Pons (tissue), 1 donor: Measurements from ENCODE around the gene RAB8B.

Experiments
- DNase-seq: peaks from one replicate; pipeline ENCODE4 v3.0.0-alpha.2; 2016; ENCODE audit warnings: low spot score

Gene RAB8B

DNA sequence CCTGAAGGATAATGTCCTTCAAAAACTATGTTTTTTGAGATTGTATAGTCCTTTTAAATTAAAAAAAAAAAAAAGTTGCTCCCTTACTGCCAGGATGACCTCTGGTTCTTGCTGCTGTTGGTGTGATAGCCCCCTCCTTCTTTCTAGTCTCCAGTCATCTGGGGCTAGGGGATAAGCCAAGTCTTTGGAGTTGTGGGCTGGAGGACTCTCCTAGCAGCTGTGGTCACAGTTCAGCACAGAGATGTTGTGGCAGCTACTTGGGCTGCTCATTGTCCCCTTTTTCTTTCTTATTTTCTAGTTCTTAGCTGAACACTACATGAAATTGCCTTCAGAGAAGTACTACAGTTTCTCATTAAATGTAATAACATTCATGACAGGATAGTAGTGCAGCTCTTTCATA, 48.8 kb downstream of the RAB8B start:
- DNase-seq = no peak

DNA sequence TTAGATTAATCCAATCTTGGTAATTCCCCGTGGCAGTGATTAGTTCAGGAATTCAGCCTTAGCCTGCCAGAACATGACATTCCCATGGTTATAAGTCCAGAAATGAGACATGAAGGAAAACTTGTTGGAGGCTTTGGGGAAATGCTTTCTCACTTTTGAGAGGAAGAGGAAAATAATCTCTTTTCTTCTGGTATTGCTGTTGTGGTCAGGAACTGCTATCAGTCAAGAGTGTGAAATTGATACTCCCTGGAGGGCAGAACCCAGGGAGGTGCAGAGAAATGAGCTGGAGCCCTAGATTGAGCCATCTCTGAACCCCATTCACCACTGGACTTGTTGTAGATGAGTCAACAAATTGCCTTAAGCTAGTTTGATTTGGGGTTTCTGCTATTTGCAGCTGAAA, 49.4 kb downstream of the RAB8B start:
- DNase-seq = no peak

DNA sequence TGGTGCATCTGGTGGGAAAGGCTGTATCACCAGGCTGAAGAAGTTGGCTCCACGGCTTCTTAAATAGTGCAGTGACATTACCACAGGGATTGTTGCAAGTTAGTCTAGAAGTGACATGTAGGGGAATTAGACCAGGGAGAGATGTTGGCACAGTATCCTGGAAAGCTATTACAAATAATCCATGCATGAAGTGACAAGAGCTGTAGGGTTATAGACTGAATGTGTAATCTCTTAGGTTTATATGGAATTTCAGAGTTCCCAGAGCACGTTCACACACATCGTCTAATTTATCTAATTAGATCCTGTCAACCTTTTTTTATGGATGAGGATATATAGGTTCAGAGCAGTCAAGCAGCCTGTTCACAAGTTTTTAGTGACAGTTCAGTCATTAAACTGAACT, 50.7 kb downstream of the RAB8B start:
- no peak for DNase-seq

DNA sequence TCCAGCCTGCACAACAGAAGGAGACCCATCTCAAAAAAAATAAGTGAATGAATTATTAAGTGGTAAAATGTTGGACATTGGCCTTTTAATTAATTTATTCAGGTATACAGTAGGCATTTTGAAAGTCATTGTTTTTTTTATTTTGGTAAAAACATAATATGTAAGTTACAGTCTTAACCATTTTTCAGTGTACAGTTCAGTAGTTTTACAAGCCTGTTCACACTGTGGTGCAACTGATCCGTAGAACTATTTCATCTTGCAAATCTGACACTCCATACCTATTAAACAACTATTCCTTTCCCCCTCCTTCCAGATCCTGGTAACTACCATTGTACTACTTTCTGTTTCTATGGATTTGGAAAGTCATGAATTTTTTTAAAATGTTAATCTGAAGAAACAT, 51.9 kb downstream of the RAB8B start:
- no peak for DNase-seq

DNA sequence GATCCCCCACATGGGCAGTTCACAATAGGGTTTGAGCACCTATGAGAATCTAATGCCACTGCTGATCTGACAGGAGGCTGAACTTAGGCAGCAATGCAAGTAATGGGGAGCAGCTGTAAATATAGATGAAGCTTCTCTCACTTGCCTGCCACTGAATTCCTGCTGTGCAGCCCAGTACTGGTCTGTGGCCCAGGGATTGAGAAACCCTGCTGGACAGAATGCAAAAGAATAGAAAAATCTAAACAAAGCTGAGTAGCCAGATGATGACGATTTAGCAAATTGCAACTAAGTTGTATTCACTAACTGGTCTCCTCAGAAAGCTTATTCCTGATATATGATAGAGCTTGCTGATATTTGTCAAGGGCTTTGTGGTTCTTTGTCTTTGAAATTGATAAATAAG, 53.7 kb downstream of the RAB8B start:
- DNase-seq = no peak

DNA sequence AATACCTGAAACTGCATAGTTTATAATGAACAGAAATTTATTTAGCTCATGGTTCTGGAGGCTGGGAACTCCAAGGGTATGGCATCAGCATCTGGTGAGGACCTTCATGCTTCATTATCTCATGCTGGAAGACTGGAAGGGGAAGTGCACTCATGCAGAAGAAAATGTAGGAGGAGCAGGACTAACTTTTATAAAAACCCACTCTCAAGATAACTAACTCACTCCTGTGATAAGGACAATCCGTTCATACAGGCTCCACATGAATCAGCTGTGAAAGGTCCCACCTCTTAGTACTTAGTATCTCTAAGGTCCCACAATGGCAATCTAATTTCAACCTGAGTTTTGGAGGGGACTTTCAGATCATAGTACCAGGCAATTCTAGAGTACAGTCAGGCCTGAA, 54.4 kb downstream of the RAB8B start:
- no peak for DNase-seq

DNA sequence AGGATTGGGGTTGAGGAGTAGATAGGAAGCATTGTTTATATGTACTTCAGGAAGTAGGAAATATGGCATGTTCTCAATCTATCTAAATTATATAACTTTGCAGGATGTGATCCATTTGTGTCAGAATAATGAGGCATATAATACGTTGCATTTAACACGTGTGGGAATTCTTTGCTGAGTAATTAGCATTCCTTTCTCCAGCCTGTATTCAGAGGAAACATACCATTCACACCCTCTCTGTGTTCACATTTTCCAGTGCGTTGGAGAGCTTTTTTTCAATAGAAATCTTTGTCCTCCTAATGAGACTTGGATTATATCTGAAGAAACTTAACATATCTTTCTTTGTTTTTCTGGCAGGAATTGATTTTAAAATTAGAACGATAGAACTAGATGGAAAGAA, 55.0 kb downstream of the RAB8B start:
- DNase-seq = no peak

DNA sequence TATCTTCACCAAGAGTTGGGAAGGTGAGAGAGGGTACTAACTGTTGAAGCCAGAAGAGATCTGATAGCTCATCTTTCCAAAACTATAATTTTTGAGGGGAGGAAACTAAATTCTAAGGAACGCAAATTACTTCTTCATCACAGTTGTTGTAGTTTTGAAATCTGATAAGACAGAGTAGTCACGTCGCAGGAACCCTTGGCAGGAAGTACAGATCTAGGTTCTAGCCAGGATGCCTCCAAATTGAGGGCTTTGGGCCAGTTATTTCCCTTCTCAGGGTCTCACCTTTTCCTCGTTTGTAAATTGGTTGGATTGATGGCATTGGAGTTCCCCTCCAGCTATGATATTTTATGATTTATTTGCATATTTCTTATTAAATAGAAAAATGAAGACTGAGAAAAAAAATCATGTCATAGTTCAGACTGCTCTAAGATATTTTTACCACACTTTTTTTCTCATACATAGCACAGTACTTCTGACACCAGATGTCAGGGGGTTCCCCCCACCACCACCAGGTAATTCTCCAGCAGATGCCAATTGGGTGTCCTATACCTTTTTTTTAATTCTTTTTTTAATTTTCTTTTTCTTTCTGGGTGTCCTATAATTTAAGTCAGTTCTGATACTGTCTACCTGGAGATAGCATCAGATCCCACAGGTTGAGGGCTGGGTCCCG, 55.7 kb downstream of the RAB8B start:
- DNase-seq = no peak

DNA sequence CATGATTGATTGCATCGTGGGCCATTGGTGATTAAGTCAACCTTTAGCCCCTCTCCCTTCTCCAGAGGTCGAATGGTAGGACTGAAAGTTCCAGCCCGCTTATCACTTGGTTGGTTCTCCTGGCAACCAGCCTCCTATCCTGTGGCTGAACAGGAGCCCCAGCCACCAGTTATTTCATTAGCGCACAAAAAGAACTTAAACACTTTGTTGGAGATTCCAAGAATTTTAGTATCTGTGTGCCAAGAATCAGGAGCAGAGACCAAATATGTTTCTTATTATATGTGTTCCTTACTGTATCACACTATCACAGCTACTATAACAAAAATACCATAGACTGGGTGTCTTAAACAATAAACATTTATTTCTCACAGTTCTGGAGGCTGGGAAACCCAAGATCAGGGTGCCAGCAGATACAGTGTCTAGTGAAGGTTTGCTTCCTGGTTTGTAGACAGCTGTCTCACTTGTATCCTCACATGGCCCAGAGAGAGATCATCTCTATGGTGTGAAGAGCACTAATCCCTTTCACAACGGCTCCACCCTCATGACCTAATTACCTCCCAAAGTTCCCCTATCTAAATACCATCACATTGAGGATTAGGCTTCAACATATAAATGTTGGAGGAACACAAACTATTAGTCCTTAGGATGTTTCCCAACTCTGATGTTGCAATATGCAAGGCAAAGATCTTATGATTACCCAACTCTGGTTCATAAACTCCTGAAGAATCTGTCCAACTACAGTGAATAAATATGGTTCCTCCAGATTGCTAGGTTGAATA, 57.5 kb downstream of the RAB8B start:
- no peak for DNase-seq

DNA sequence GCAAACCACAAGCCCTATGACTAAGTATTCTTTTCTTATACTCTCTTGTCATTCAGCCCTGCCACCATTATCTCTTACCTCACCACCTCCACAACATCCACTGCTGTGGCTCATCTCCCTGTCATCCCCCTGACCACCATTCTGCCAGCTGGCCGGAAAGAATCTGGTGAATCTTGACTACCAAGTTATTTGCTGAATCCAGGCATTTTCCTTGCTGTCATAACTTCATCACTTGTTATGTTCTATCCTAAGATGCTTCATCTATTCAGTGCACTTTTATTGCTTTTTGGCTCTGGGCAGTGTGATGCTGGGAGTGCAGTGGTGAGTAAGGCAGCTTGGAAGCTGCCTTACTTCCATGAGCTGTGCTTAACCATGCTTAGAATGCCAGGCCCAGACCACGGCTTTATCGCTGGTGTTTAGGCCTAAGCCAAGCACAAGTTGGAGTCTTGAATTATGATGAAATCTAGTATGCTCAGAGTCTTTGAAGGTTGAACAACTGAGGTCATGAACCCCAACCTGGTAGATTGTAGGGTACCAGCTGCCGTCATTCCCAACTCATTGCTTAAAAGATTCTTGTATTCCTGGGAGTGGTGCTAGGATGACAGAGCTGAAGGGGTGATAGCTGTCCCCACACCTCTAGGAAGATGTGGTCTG, 61.0 kb downstream of the RAB8B start:
- DNase-seq = no peak

DNA sequence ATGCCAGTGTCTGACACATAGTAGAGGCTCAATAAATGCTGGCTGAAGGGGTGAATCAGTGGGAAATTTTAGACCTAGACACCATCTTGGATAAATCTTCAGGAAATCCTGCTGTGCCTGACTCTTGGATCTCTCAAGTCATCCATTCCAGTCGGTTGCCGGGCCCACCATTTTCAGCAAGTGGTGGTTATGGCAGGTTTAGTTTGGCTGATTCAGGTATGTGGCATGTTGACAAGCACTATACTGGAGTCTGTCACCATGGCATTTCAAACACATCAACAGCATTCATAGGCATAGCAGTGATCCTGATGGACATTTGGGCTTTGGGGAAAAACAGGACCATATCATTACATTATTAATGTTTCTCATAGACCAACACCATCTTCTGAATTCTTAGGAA, 62.3 kb downstream of the RAB8B start:
- no peak for DNase-seq

DNA sequence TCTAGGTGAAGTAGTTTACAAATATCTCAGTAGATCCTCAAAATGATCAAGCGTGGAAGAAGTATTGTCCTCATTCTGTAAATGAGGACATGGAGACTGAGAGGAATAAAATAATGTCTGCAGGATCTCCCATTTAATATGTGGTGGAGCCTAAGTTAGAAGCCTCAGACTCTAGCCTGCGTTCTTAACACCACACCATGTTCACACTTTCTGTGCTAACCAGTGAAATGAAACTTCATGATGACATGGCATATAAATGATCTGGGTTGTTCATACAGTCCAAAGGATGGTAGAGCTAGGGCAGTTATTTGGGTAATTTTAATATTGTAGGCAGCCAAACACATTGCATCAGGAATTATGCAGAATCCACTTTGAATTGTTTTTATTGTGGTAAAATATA, 62.9 kb downstream of the RAB8B start:
- DNase-seq = no peak

DNA sequence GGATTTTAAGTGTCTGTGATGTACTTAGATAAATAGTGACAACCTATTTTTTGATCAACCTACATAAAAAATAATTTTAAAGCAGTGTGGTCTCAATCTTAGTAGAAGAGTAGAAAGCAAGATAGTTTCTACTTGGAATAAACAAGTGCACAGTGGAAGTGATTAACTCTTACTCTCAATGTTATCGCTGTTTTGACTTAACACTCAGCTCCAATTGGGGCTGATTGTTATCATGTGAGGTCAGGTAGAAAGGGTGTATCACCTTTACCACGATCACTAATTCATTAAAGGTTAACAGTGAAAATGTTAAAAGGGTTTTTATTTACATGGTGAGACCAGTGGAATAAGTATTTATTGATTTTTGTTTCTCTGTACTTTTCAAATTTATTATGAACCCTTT, 65.6 kb downstream of the RAB8B start:
- no peak for DNase-seq

DNA sequence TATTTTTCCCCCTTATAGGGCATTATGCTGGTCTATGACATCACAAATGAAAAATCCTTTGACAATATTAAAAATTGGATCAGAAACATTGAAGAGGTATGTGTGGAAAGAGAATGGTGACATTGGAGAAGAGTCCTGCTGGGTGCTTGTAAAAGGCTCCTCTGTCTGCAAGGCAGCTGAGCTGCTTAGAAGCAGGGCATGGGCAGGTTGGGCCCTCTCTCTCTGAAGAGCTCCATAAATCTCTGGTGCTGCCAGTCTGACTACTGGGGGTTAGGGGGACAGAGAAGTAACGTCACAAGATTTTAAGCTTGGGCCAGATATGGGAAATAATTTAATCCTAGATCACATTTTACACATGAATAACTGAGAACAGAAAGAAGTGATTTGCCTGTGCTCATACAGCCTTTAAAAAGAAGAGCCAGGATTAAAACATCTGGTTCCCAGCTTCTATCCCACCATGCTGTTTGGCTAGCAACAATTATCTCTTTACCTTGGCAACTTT, 66.1 kb downstream of the RAB8B start:
- peak; percentile 31 for DNase-seq

DNA sequence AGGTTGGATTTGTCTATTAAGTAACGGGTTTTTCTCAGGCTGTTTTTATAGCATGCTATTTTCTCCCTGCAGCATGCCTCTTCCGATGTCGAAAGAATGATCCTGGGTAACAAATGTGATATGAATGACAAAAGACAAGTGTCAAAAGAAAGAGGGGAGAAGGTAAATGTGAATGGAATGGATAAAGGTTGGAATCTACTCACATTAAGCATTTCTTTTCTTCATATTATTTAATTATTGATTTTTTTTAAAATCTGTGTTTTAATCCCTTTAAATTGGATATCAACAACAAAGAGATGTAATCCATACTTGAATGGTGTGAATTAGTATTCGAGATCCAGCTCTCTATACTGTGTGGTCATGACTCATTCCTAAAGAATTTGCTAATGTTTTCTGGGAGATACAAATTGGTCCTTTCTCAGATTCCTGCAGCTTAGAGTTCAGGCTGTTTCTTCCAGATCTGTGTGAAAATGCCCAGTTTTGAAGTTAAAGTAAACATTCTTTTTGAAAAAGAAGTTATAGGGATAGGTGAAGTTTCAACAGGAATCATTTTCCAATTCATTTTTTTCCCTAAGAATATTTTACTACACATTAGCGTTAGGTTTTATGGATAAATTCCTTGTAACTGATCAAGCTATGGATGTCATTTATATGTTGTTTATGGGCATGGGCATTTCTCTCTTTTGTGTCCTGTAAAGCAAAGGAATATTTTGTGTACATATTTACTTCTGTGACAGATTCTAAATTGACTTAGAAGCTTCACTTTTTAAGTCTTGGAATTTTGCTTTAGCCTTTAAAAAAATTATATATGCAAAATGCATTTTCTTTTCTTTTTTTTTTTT, 67.2 kb downstream of the RAB8B start:
- no peak for DNase-seq

DNA sequence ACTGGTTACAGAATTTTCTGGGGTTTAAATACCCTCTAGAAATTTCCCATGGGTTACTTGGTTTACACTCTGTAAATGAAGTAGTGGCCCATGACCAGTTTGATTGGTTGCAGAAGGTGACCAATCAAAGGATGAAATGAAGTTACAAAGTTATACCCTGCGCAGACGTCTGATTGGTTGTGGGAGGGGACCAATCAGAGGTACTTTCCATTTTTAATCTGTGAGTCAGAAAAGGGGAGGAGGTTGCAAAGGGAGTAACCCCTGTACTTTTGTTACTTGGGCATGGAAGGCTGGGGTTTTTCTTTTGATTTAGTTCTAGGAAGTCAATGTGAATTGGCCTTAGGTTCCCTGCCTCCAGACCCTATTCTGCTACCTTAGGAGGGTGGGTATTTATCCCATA, 69.3 kb downstream of the RAB8B start:
- DNase-seq = no peak

DNA sequence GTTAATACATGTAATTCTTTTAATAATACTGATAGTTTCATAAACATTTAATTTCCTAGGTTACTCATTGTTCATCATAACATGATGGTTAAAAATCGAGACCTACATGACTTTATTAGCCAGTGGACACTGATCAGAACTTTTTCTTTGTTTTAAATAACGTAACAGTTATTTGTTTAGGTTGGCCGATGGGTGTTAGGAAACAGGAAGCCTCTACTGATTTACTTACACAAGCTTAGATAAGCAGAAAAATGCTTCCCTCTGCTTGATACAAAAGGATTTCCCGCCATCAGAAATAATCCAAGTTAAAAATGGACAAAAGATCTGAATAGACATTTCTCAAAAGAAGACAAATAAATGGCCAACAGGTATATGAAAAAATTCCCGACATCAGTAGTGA, 71.4 kb downstream of the RAB8B start:
- no peak for DNase-seq

DNA sequence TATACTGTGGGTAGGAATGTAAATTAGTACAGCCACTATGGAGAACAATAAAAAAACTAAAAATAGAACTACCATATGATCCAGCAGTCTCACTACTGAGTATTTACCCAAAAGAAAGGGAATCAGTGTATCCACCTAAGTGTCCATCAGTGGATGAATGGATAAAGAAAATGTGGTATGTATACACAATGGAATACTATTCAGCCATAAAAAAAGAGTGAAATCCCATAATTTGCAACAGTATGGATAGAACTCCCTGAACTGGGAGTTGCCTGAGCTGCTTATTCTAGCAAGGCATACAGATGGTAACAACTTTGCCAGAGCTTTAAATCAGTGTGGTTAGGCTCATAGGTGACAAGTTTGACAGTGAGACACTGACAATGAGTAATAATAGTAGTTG, 71.9 kb downstream of the RAB8B start:
- no peak for DNase-seq

DNA sequence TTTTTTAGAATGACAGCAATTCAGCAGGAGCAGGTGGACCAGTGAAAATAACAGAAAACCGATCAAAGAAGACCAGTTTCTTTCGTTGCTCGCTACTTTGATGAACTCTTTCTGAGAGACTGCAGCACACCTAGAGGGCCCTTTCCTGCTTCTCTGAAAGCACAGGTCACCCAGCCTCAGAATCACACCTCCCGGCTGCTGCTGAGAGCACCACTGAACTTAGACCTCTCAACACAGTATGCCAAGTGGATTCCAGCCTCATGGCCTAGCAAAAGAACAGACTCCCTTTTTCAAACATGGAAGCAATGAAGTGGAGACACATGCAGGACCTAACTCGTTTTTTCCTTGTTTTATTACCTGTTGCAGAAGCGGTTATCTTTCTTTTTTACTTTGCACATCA, 74.1 kb downstream of the RAB8B start:
- no peak for DNase-seq

DNA sequence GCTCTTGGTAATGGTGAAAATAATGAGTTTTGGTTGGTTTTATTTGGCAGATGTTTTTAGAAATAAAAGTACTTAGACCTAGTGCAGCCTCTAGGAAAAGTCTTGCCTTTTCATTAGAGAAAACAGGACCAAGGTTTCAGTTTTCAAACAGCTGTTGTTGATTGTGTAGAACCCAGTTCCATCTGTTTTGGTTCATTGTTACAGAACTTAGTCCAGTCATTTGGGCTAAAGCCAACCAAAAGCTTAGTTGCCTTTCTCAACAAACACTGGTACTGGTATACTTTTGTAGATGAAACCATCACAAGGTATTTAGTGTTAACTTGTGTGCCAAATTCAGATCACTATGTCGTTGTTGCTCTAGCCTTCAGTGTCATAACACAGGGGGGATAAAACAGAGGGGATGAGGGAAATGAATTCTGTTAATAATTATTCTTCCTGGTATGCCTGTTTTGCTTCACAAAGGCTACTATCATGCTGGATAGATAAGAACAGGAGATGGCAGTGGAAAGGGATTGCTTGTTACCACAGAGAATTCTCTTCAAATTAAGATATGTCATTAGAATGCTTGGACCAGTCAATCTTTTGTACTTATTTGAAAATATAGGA, 75.4 kb downstream of the RAB8B start:
- DNase-seq = no peak

DNA sequence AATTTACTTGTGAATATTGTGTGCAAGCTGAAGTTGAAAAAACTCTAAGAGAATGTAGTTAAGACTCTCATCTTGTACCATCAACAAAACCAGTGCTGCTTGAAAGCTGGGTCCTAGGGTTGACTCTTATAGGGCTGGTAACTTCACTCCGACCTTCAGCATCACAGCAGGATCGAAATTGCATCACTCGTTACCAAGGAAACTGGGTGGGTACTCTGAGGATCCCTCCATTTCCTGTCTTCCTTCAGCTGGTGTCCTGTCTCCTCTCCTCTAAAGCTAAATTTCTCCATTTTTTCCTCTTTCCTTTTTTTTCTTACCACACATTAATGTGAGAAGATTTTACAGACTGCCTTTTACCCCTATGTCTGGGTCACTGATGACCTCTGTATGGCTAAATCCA, 85.0 kb downstream of the RAB8B start:
- DNase-seq = no peak
